K562 (cell line): ENCODE results near the gene MYMX. TPM values are rescaled to one million over a fixed set of nuclear protein-coding genes. Genes with fewer than 3 reads are reported as not detected.

Experiments used
- CC2D1A ChIP-seq: fragments of 450-650 bp; IDR thresholded peaks from 2 replicates; pipeline ENCODE4 v1.6.1; 2017; ENCODE audit warnings: mild to moderate bottlenecking
- CXXC5 ChIP-seq: fragments of 250-450 bp; sonication (Bioruptor Pico); IDR thresholded peaks from 2 replicates; pipeline ENCODE4 v1.8.0; 2022; ENCODE audit warnings: inconsistent platforms, mild to moderate bottlenecking, moderate library complexity
- GATAD2B ChIP-seq: fragments of 450-650 bp; IDR thresholded peaks from 2 replicates; pipeline ENCODE4 v1.6.1; 2017; ENCODE audit warnings: mild to moderate bottlenecking, borderline replicate concordance
- KLF1 ChIP-seq: fragments of 450-650 bp; IDR thresholded peaks from 2 replicates; pipeline ENCODE4 v1.6.1; 2016; ENCODE audit warnings: missing genetic modification characterization, missing compliant biosample characterization
- RB1 ChIP-seq: fragments of 450-650 bp; IDR thresholded peaks from 2 replicates; pipeline ENCODE4 v1.6.1; 2017; ENCODE audit warnings: low read depth, mild to moderate bottlenecking
- RBBP5 ChIP-seq: fragments of 200-600 bp; sonication (generic); IDR thresholded peaks from 2 replicates; pipeline ENCODE4 v1.6.1; 2012; ENCODE audit warnings: borderline replicate concordance, mild to moderate bottlenecking, low read length, control low read depth, inconsistent platforms; ENCODE audit not compliant: insufficient read depth, poor library complexity, severe bottlenecking
- SAFB ChIP-seq: fragments of 200-400 bp; formaldehyde crosslinking; IDR thresholded peaks from 2 replicates; pipeline ENCODE4 v1.6.1; 2017; ENCODE audit warnings: low read depth, low read length, borderline replicate concordance
- SLC30A9 ChIP-seq: fragments of 250-450 bp; sonication (Bioruptor Pico); IDR thresholded peaks from 2 replicates; pipeline ENCODE4 v1.8.0; 2022; ENCODE audit warnings: mild to moderate bottlenecking, moderate library complexity
- XRCC3 ChIP-seq: fragments of 450-650 bp; IDR thresholded peaks from 2 replicates; pipeline ENCODE4 v1.6.1; 2017; ENCODE audit warnings: mild to moderate bottlenecking, moderate library complexity
- ZNF316 ChIP-seq: fragments of 450-650 bp; IDR thresholded peaks from 2 replicates; pipeline ENCODE4 v1.6.1; 2016
- ZNF384 ChIP-seq: IDR thresholded peaks from 2 replicates; pipeline ENCODE4 v1.6.1; 2012; ENCODE audit warnings: low read depth, low read length, improper control_type of control experiment
- ZNF609 ChIP-seq: sonication (generic); formaldehyde crosslinking; IDR thresholded peaks from 2 replicates; pipeline ENCODE4 v1.8.1; 2023; ENCODE audit warnings: missing genetic modification reagents, mild to moderate bottlenecking, borderline replicate concordance
- ZNF778 ChIP-seq: fragments of 450-650 bp; formaldehyde crosslinking; IDR thresholded peaks from 2 replicates; pipeline ENCODE4 v1.4.0; 2020; ENCODE audit warnings: mild to moderate bottlenecking, moderate library complexity
- polyA plus RNA-seq, 8 experiments: library from polyadenylated mRNA; depleted of rRNA in 4 of 8; stranded (reverse) in 5 of 8; unstranded in 3 of 8; fragments of >200 nt; fragmentation: Nextera tagmentation in 2 of 8; fragmentation: Illumina TruSeq in 1 of 8; extraction: Ambion mirVana in 2 of 8; extraction: Trizol in 1 of 8; gene quantifications; 2 replicates each; pipeline versions ENCODE4 v1.2.1 to v1.2.3, GENCODE V29; 2011 to 2014; ENCODE audit warnings: inconsistent platforms in 1 of 8, missing spikeins in 1 of 8
- total RNA-seq, 7 experiments: library from RNA; depleted of rRNA in 6 of 7; stranded (reverse); fragments of >200 nt in 6 of 7; fragmentation: Illumina TruSeq in 2 of 7; extraction: Trizol in 2 of 7; gene quantifications; 2 replicates each; pipeline versions ENCODE4 v1.2.1 to v1.2.3, GENCODE V29; 2011 to 2021; ENCODE audit warnings: low replicate concordance in 1 of 7
- TF ChIP-seq, protein P1 (sequence below): sonication (generic); formaldehyde crosslinking; IDR thresholded peaks from 2 replicates; pipeline ENCODE4 v1.8.0; 2022; ENCODE audit warnings: missing genetic modification reagents, mild to moderate bottlenecking, borderline replicate concordance
- TF ChIP-seq, protein P2 (sequence below), 2 experiments: fragments of 200-800 bp in 1 of 2; sonication (Bioruptor generic) in 1 of 2; sonication (generic) in 1 of 2; formaldehyde crosslinking in 1 of 2; IDR thresholded peaks in 1 of 2; conservative IDR thresholded peaks in 1 of 2; 2 replicates each; pipeline versions ENCODE4 v1.5.0 to v1.6.1; 2016 to 2020; ENCODE audit warnings: missing compliant biosample characterization in 1 of 2, missing genetic modification characterization in 1 of 2, missing genetic modification reagents in 1 of 2
- TF ChIP-seq, protein P3 (sequence below), 2 experiments: fragments of 450-650 bp in 1 of 2; IDR thresholded peaks; 2 replicates each; pipeline ENCODE4 v1.6.1; 2011 to 2017; ENCODE audit warnings: low read depth in 2 of 2, antibody characterized with exemption in 1 of 2, borderline replicate concordance in 1 of 2, low read length in 1 of 2, mild to moderate bottlenecking in 1 of 2, mixed read lengths in 1 of 2; ENCODE audit not compliant: control insufficient read depth in 1 of 2

Gene MYMX
- total and polyA plus RNA-seq, 9 of the 15 experiments (the other 6 are each of a cell fraction or from before 2014, with no cell fraction given), result 0.12 TPM; not detected in 8

DNA sequence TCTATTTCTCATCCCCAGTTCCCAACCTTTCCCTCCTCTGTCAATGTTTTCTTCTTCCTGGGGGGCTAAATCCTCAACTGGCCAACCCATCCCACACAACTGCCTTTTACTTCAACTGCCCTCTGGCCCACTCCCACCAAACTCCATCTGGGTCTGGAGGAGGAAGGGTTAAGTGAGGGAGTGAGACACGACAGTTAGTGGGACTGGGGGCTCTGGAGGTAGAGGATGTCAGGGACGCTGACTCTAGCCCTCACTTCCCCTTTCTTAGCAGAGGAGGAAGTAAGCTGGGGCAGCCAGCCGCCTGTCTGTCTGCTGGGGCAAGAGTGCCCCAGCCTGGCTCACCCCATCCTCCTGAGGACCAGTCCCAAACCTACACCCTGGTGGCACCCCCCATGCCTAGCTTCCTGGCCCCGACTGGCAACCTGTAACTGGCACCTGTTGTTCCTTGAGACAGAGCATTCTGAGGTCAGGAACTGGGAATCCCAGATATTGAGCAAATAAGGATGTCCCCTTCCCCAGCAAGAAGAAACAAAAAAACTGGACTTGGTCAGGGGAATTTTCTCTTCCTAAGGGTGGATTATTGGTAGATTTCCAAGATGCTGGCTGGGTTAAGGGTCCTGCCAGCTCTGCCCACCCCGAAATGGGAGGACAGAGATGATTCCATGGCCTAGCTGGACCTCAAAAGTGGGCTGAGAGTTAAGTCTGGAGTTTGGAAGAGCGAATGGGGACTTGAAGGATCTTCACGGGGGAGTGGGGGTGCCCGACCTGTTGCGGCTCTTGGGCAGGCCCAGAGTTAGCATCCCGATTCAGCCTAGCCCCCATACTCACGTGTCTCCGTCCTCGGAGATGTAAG lies 47.7 kb downstream of the MYMX start (continued):
- TF ChIP-seq CC2D1A (peak; percentile 54; the same call in 1 of the 2 replicates), SAFB (no peak), ZNF609 (no peak; the same call in 1 of the 2 replicates), SLC30A9 (CRISPR knock-in tag) (no peak), RBBP5 (no peak), CXXC5 (CRISPR knock-in tag) (no peak; the same call in 1 of the 2 replicates), ZNF384 (no peak), GATAD2B (no peak), RB1 (no peak; the same call in 1 of the 2 replicates), XRCC3 (no peak), KLF1 (tag) (no peak), ZNF316 (no peak), ZNF778 (CRISPR knock-in tag) (no peak)
- TF ChIP-seq, protein P1, sequence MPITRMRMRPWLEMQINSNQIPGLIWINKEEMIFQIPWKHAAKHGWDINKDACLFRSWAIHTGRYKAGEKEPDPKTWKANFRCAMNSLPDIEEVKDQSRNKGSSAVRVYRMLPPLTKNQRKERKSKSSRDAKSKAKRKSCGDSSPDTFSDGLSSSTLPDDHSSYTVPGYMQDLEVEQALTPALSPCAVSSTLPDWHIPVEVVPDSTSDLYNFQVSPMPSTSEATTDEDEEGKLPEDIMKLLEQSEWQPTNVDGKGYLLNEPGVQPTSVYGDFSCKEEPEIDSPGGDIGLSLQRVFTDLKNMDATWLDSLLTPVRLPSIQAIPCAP (CRISPR knock-in tag), result no peak
- TF ChIP-seq, protein P2, sequence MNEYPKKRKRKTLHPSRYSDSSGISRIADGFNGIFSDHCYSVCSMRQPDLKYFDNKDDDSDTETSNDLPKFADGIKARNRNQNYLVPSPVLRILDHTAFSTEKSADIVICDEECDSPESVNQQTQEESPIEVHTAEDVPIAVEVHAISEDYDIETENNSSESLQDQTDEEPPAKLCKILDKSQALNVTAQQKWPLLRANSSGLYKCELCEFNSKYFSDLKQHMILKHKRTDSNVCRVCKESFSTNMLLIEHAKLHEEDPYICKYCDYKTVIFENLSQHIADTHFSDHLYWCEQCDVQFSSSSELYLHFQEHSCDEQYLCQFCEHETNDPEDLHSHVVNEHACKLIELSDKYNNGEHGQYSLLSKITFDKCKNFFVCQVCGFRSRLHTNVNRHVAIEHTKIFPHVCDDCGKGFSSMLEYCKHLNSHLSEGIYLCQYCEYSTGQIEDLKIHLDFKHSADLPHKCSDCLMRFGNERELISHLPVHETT (CRISPR knock-in tag; conservative IDR thresholded peaks at IDR 0.05 in 1 of 2, IDR thresholded peaks at IDR 0.05 in 1 of 2), result no peak; a peak in 1 of 4 replicates
- TF ChIP-seq, protein P3, sequence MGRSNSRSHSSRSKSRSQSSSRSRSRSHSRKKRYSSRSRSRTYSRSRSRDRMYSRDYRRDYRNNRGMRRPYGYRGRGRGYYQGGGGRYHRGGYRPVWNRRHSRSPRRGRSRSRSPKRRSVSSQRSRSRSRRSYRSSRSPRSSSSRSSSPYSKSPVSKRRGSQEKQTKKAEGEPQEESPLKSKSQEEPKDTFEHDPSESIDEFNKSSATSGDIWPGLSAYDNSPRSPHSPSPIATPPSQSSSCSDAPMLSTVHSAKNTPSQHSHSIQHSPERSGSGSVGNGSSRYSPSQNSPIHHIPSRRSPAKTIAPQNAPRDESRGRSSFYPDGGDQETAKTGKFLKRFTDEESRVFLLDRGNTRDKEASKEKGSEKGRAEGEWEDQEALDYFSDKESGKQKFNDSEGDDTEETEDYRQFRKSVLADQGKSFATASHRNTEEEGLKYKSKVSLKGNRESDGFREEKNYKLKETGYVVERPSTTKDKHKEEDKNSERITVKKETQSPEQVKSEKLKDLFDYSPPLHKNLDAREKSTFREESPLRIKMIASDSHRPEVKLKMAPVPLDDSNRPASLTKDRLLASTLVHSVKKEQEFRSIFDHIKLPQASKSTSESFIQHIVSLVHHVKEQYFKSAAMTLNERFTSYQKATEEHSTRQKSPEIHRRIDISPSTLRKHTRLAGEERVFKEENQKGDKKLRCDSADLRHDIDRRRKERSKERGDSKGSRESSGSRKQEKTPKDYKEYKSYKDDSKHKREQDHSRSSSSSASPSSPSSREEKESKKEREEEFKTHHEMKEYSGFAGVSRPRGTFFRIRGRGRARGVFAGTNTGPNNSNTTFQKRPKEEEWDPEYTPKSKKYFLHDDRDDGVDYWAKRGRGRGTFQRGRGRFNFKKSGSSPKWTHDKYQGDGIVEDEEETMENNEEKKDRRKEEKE (IDR thresholded peaks at IDR 0.05; ENCODE audit: borderline replicate concordance in 1 of 2, control insufficient read depth in 1 of 2, low read depth in 2 of 2, low read length in 1 of 2), result no peak
